RWPE1 (cell line): ENCODE measurements around the gene ABLIM1.

ENCODE experiments used
- CTCF ChIA-PET: fragments of 350-600 bp; sonication (Branson Sonifier 250); formaldehyde crosslinking; extraction: SDS; loops from one replicate; lab custom pipeline; 2021; lab: Yijun Ruan, JAX
- POLR2A ChIA-PET: fragments of 400-600 bp; formaldehyde crosslinking; extraction: SDS; loops from one replicate; lab custom pipeline; 2020; ENCODE audit warnings: antibody characterized with exemption; ENCODE audit not compliant: low non-redundant PET; lab: Yijun Ruan, JAX
- DNase-seq: peaks from one replicate; pipeline ENCODE4 v3.0.0; 2012; ENCODE audit warnings: low spot score
- H3K27ac ChIP-seq: fragments of 450-650 bp; 2 replicates; pipeline ENCODE4 v1.5.1; 2017
- CTCF ChIP-seq: fragments of 450-650 bp; conservative IDR thresholded peaks from 2 replicates; pipeline ENCODE4 v1.5.1; 2017; ENCODE audit warnings: low read depth, mild to moderate bottlenecking

ABLIM1 gene

GRCh38 chr10:114541797-114542160 lies 116.3 kb downstream of the ABLIM1 start:
- no peak for DNase-seq
- peak overlapping the region; percentile 60 for H3K27ac ChIP-seq
- CTCF ChIA-PET: interaction anchor here (0.6 to 2.3 kb wide), 3 partner anchors 9 to 95 kb away, joined by 3 to 12 read pairs (median 5); no protein-coding TSS in a partner anchor
- TF ChIP-seq CTCF: no peak
- POLR2A ChIA-PET: interaction anchor here (0.6 kb wide), 1 partner anchor 15 kb away, joined by 3 read pairs; no protein-coding TSS in a partner anchor

GRCh38 chr10:114541081-114541796 lies 116.8 kb downstream of the ABLIM1 start:
- CTCF ChIA-PET: interaction anchor here (0.6 to 2.3 kb wide), 3 partner anchors 9 to 96 kb away, joined by 3 to 12 read pairs (median 5); no protein-coding TSS in a partner anchor
- DNase-seq: no peak
- POLR2A ChIA-PET: interaction anchor here (0.6 kb wide), 1 partner anchor 14 kb away, joined by 3 read pairs; no protein-coding TSS in a partner anchor

GRCh38 chr10:114540236-114540635 lies 117.8 kb downstream of the ABLIM1 start:
- TF ChIP-seq CTCF: no peak
- no peak overlapping the region for H3K27ac ChIP-seq
- POLR2A ChIA-PET: interaction anchor here (0.6 kb wide), 1 partner anchor 760 kb away, joined by 3 read pairs; no protein-coding TSS in a partner anchor
- no peak for DNase-seq
- CTCF ChIA-PET: interaction anchor here (0.6 kb wide), 1 partner anchor 24 kb away, joined by 3 read pairs; no protein-coding TSS in a partner anchor

More at GRCh38 chr10:114541081-114541796, 116.8 kb downstream of the ABLIM1 start:
- peak overlapping the region; percentile 60 for H3K27ac ChIP-seq
- TF ChIP-seq CTCF: no peak

- TF ChIP-seq CTCF: no peak
- POLR2A ChIA-PET: no interaction called here
- H3K27ac ChIP-seq: no peak overlapping the region
- DNase-seq: no peak
- CTCF ChIA-PET: interaction anchor here (0.6 to 1.1 kb wide), 2 partner anchors 9 to 21 kb away, joined by 4 read pairs; no protein-coding TSS in a partner anchor
Measured at GRCh38 chr10:114539623-114540022, 118.5 kb downstream of the ABLIM1 start.

GRCh38 chr10:114538181-114538906 lies 119.7 kb downstream of the ABLIM1 start:
- no peak for DNase-seq
- no peak overlapping the region for H3K27ac ChIP-seq
- ChIA-PET POLR2A (no interaction called here), CTCF (interaction anchor here (0.6 kb wide), 1 partner anchor 86 kb away, joined by 5 read pairs; no protein-coding TSS in a partner anchor)
- TF ChIP-seq CTCF: no peak

- TF ChIP-seq CTCF: no peak
- H3K27ac ChIP-seq: no peak overlapping the region
- POLR2A ChIA-PET: no interaction called here
- no peak for DNase-seq
- CTCF ChIA-PET: no interaction called here
Measured at GRCh38 chr10:114537736-114538135, 120.3 kb downstream of the ABLIM1 start.
